ENCODE results near the gene PLCB3.

Gene PLCB3

GRCh38 chr11:64247729-64248531 lies 3.4 kb upstream of the PLCB3 start:
- no peak for DNase-seq (ENCODE audit: low read depth)
- peak overlapping the region; percentile 72 for H3K4me3 ChIP-seq (ENCODE audit: low read length)
- TF ChIP-seq, protein P1, sequence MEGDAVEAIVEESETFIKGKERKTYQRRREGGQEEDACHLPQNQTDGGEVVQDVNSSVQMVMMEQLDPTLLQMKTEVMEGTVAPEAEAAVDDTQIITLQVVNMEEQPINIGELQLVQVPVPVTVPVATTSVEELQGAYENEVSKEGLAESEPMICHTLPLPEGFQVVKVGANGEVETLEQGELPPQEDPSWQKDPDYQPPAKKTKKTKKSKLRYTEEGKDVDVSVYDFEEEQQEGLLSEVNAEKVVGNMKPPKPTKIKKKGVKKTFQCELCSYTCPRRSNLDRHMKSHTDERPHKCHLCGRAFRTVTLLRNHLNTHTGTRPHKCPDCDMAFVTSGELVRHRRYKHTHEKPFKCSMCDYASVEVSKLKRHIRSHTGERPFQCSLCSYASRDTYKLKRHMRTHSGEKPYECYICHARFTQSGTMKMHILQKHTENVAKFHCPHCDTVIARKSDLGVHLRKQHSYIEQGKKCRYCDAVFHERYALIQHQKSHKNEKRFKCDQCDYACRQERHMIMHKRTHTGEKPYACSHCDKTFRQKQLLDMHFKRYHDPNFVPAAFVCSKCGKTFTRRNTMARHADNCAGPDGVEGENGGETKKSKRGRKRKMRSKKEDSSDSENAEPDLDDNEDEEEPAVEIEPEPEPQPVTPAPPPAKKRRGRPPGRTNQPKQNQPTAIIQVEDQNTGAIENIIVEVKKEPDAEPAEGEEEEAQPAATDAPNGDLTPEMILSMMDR (IDR thresholded peaks at IDR 0.05; ENCODE audit: insufficient read depth, low read depth, low read length, missing control alignments) = peak; percentile 1

DNA sequence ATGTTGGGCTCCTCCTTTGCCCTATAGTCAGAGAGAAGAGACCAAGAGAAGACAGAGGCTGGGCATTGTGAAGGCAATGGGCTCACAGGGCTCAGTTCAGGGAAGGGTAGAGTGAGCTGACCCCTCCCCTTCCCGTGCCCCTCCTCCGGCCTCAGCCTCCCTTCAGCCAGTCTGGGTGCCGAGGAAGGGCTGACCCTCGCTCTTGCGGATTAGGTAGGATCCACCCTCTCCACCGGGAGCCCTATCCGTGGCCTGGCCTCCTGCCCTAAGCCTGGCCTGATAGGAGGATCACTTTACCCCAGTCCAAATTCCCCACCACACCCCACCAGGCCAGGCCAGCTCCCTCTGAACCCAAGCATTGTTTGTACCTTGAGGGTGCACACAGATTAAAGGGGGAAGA lies 2.8 kb upstream of the PLCB3 start:
- DNase-seq (ENCODE audit: low read depth) = no peak
- no peak overlapping the region for H3K4me3 ChIP-seq (ENCODE audit: low read length)
- TF ChIP-seq, protein P1 (IDR thresholded peaks at IDR 0.05; ENCODE audit: insufficient read depth, low read depth, low read length, missing control alignments) = no peak

GRCh38 chr11:64249038-64249437 lies 2.3 kb upstream of the PLCB3 start:
- TF ChIP-seq, protein P1 (IDR thresholded peaks at IDR 0.05; ENCODE audit: insufficient read depth, low read depth, low read length, missing control alignments) = no peak
- DNase-seq (ENCODE audit: low read depth) = no peak
- H3K4me3 ChIP-seq (ENCODE audit: low read length) = no peak overlapping the region

GRCh38 chr11:64249563-64250414 lies 1.5 kb upstream of the PLCB3 start:
- DNase-seq (ENCODE audit: low read depth) = no peak
- TF ChIP-seq, protein P1 (IDR thresholded peaks at IDR 0.05; ENCODE audit: insufficient read depth, low read depth, low read length, missing control alignments) = no peak
- H3K4me3 ChIP-seq (ENCODE audit: low read length) = no peak overlapping the region

GRCh38 chr11:64250415-64251015 lies 815 bp upstream of the PLCB3 start:
- TF ChIP-seq, protein P1 (IDR thresholded peaks at IDR 0.05; ENCODE audit: insufficient read depth, low read depth, low read length, missing control alignments) = no peak
- H3K4me3 ChIP-seq (ENCODE audit: low read length) = peak overlapping the region; percentile 62
- DNase-seq (ENCODE audit: low read depth) = no peak

- peak overlapping the region; percentile 90 for H3K4me3 ChIP-seq (ENCODE audit: low read length)
- DNase-seq (ENCODE audit: low read depth) = no peak
- TF ChIP-seq, protein P1 (IDR thresholded peaks at IDR 0.05; ENCODE audit: insufficient read depth, low read depth, low read length, missing control alignments) = no peak
Observed at GRCh38 chr11:64251753-64252002, 348 bp downstream of the PLCB3 start.

Data from epithelial cell of esophagus (primary cell).